Measurements from ENCODE around the gene SEC14L3. TPM values are rescaled to one million over a fixed set of nuclear protein-coding genes. Genes with fewer than 3 reads are reported as not detected.

SEC14L3 gene
- total and polyA plus RNA-seq, 2 of the 13 experiments (the other 11 are each of a cell fraction or from before 2014, with no cell fraction given), result not detected

GRCh38 chr22:30423301-30423958, 48.4 kb downstream of the SEC14L3 start (continued):
- TF ChIP-seq ZNF484 (CRISPR knock-in tag; IDR thresholded peaks at IDR 0.05; ENCODE audit: borderline replicate concordance, low read depth) (no peak), PAWR (CRISPR knock-in tag; IDR thresholded peaks at IDR 0.05; ENCODE audit: borderline replicate concordance) (no peak; the same call in 1 of the 2 replicates), ZBTB44 (CRISPR knock-in tag; IDR thresholded peaks at IDR 0.05) (no peak; the same call in 1 of the 2 replicates), FOXA3 (CRISPR knock-in tag; IDR thresholded peaks at IDR 0.05) (no peak), CCAR2 (optimal IDR thresholded peaks at IDR 0.05; ENCODE audit: low read depth, low read length) (no peak), TAF15 (IDR thresholded peaks at IDR 0.05; ENCODE audit: low read depth, low read length, poor library complexity, severe bottlenecking) (peak; percentile 96), ZNF687 (CRISPR knock-in tag; IDR thresholded peaks at IDR 0.05) (peak; percentile 97), RNF2 (conservative IDR thresholded peaks at IDR 0.05; ENCODE audit: low read depth) (no peak), SRSF9 (IDR thresholded peaks at IDR 0.05; ENCODE audit: borderline replicate concordance, insufficient read depth, low read depth, low read length, poor library complexity, severe bottlenecking) (no peak), ZNF816 (CRISPR knock-in tag; IDR thresholded peaks at IDR 0.05; ENCODE audit: borderline replicate concordance) (peak; percentile 66; the same call in 1 of the 2 replicates), ZNF556 (CRISPR knock-in tag; IDR thresholded peaks at IDR 0.05; ENCODE audit: borderline replicate concordance) (peak; percentile 88), ZFP62 (CRISPR knock-in tag; IDR thresholded peaks at IDR 0.05) (no peak), RBM22 (optimal IDR thresholded peaks at IDR 0.05; ENCODE audit: low read length) (no peak), ARNTL (CRISPR knock-in tag; IDR thresholded peaks at IDR 0.05) (peak; percentile 14; the same call in 1 of the 2 replicates), ZNF136 (CRISPR knock-in tag; IDR thresholded peaks at IDR 0.05; ENCODE audit: low read depth) (no peak), MED1 (CRISPR knock-in tag; IDR thresholded peaks at IDR 0.05) (0 out of 2 replicates have a peak, but pooled peaks have one; percentile 4), ZMYM3 (CRISPR knock-in tag; IDR thresholded peaks at IDR 0.05) (no peak; the same call in 1 of the 2 replicates), NRL (CRISPR knock-in tag; IDR thresholded peaks at IDR 0.05; ENCODE audit: borderline replicate concordance) (peak; percentile 94), NCOA5 (CRISPR knock-in tag; IDR thresholded peaks at IDR 0.05) (peak; percentile 84; the same call in 1 of the 2 replicates), ZNF333 (CRISPR knock-in tag; IDR thresholded peaks at IDR 0.05; ENCODE audit: borderline replicate concordance) (0 out of 2 replicates have a peak, but pooled peaks have one; percentile 81), FOXO4 (CRISPR knock-in tag; conservative IDR thresholded peaks at IDR 0.05) (0 out of 2 replicates have a peak, but pooled peaks have one; percentile 64), STAG1 (CRISPR knock-in tag; IDR thresholded peaks at IDR 0.05) (peak; percentile 19; the same call in 1 of the 2 replicates), NFIB (CRISPR knock-in tag; IDR thresholded peaks at IDR 0.05; ENCODE audit: borderline replicate concordance) (no peak)

All from HepG2 (cell line).